ENCODE measurements around the gene FHIT. TPM values are rescaled to one million over a fixed set of nuclear protein-coding genes. Genes with fewer than 3 reads are reported as not detected.

FHIT gene
- total RNA-seq, 1 donor from 2014 or later, result 5.7 TPM

DNA sequence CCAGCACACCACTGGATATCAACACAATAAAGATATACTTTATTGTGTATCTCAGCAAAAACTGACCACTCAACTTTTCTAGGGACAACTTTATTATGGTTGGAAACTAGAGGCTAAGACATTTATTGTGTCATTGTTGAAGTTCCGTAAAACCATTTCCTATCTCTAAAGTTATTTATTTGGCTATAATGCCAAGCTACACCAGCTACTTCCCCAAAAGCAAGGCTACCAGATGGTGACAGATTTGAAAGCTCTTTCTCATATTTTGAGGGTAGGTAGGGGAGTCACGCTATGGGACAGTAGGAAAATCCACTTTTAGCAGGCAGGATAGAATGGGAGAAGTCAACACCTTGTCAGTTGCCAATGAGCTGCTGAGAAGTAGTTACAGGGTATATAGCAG, 1366.8 kb downstream of the FHIT start:
- H3K4me2 ChIP-seq, result no peak overlapping the region
- Mint-ChIP-seq H3K27me3 (ENCODE audit: insufficient read depth, low read depth) (no peaks in the 10 kb centered on the region), H3K4me1 (no peaks in the 10 kb centered on the region), H3K36me3 (no peaks in the 10 kb centered on the region), H3K9me3 (no peaks in the 10 kb centered on the region), H3K4me3 (no peak overlapping the region), H3K27ac (no peak overlapping the region)
- H4K20me1 ChIP-seq (ENCODE audit: low read depth), result no peaks in the 10 kb centered on the region
- H3F3A ChIP-seq (ENCODE audit: low read depth), result no peaks in the 10 kb centered on the region
- no peak for DNase-seq (ENCODE audit: low spot score)
- H3K27me3 ChIP-seq, result no peaks in the 10 kb centered on the region
- H3K27ac ChIP-seq, result no peak overlapping the region
- H2AFZ ChIP-seq (replicated peaks), result no peak overlapping the region
- H3K9me3 ChIP-seq (ENCODE audit: low read depth), result no peaks in the 10 kb centered on the region
- no peak overlapping the region for H3K9ac ChIP-seq
- H3K4me3 ChIP-seq, result no peak overlapping the region
- TF ChIP-seq EZH2 (IDR thresholded peaks at IDR 0.05) (no peak), EZH2phosphoT487 (IDR thresholded peaks at IDR 0.05) (no peak)
- TF ChIP-seq, protein P1, sequence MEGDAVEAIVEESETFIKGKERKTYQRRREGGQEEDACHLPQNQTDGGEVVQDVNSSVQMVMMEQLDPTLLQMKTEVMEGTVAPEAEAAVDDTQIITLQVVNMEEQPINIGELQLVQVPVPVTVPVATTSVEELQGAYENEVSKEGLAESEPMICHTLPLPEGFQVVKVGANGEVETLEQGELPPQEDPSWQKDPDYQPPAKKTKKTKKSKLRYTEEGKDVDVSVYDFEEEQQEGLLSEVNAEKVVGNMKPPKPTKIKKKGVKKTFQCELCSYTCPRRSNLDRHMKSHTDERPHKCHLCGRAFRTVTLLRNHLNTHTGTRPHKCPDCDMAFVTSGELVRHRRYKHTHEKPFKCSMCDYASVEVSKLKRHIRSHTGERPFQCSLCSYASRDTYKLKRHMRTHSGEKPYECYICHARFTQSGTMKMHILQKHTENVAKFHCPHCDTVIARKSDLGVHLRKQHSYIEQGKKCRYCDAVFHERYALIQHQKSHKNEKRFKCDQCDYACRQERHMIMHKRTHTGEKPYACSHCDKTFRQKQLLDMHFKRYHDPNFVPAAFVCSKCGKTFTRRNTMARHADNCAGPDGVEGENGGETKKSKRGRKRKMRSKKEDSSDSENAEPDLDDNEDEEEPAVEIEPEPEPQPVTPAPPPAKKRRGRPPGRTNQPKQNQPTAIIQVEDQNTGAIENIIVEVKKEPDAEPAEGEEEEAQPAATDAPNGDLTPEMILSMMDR (IDR thresholded peaks at IDR 0.05), result no peak
- no peaks in the 10 kb centered on the region for H3K36me3 ChIP-seq
- no peaks in the 10 kb centered on the region for H3K4me1 ChIP-seq
- H3K79me2 ChIP-seq (ENCODE audit: low read depth), result no peaks in the 10 kb centered on the region

GRCh38 chr3:59882746-59883145, 1368.5 kb downstream of the FHIT start:
- Histone ChIP-seq H3K36me3 (no peaks in the 10 kb centered on the region), H3K4me2 (no peak overlapping the region), H2AFZ (replicated peaks) (no peak overlapping the region), H3K27ac (no peak overlapping the region), H3K27me3 (no peaks in the 10 kb centered on the region), H3K9ac (no peak overlapping the region), H3K4me3 (no peak overlapping the region), H3F3A (ENCODE audit: low read depth) (no peaks in the 10 kb centered on the region), H3K4me1 (no peaks in the 10 kb centered on the region), H3K9me3 (ENCODE audit: low read depth) (no peaks in the 10 kb centered on the region), H4K20me1 (ENCODE audit: low read depth) (no peaks in the 10 kb centered on the region), H3K79me2 (ENCODE audit: low read depth) (no peaks in the 10 kb centered on the region)
- no peak for DNase-seq (ENCODE audit: low spot score)
- Mint-ChIP-seq H3K27me3 (ENCODE audit: insufficient read depth, low read depth) (no peaks in the 10 kb centered on the region), H3K9me3 (no peaks in the 10 kb centered on the region), H3K36me3 (no peaks in the 10 kb centered on the region), H3K27ac (no peak overlapping the region), H3K4me3 (no peak overlapping the region), H3K4me1 (no peaks in the 10 kb centered on the region)
- TF ChIP-seq, protein P1 (IDR thresholded peaks at IDR 0.05), result no peak
- TF ChIP-seq EZH2 (IDR thresholded peaks at IDR 0.05) (no peak), EZH2phosphoT487 (IDR thresholded peaks at IDR 0.05) (no peak)

DNA sequence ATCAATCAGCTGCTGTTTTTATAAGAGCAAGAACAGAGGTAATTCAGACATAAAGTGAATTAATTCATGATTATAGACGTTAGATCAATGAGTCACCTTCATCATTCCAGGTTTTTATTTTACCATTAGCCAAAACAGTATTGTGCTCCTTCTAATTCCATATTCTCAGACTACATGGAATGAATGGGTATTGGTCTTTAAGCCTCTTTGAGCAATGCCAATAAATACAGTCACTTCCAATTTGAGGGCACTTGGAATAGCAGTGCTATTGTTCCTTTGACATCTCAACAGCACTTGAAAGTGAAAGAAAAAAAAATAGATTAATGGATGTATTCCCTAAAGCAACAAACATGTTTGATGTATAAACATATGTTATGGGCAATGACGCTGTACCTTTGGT, 1370.5 kb downstream of the FHIT start:
- no peaks in the 10 kb centered on the region for H3K4me1 ChIP-seq
- TF ChIP-seq, protein P1 (IDR thresholded peaks at IDR 0.05), result no peak
- no peak for TF ChIP-seq EZH2 (IDR thresholded peaks at IDR 0.05)
- no peak for TF ChIP-seq EZH2phosphoT487 (IDR thresholded peaks at IDR 0.05)
- H3K4me3 Mint-ChIP-seq, result no peak overlapping the region
- DNase-seq (ENCODE audit: low spot score), result no peak
- H3K9me3 Mint-ChIP-seq, result no peaks in the 10 kb centered on the region
- no peaks in the 10 kb centered on the region for H3K36me3 ChIP-seq
- H3K9ac ChIP-seq, result no peak overlapping the region
- no peaks in the 10 kb centered on the region for H3K4me1 Mint-ChIP-seq
- H3K9me3 ChIP-seq (ENCODE audit: low read depth), result no peaks in the 10 kb centered on the region
- H3K4me3 ChIP-seq, result no peak overlapping the region
- no peaks in the 10 kb centered on the region for H3F3A ChIP-seq (ENCODE audit: low read depth)
- no peak overlapping the region for H3K4me2 ChIP-seq
- H3K27ac ChIP-seq, result no peak overlapping the region
- no peaks in the 10 kb centered on the region for H4K20me1 ChIP-seq (ENCODE audit: low read depth)
- no peak overlapping the region for H3K27ac Mint-ChIP-seq
- no peaks in the 10 kb centered on the region for H3K27me3 ChIP-seq
- H3K79me2 ChIP-seq (ENCODE audit: low read depth), result no peaks in the 10 kb centered on the region
- no peaks in the 10 kb centered on the region for H3K36me3 Mint-ChIP-seq
- H3K27me3 Mint-ChIP-seq (ENCODE audit: insufficient read depth, low read depth), result no peaks in the 10 kb centered on the region
- H2AFZ ChIP-seq (replicated peaks), result no peak overlapping the region

Measured in neural progenitor cell (in vitro differentiated cells).